HepG2 (cell line): ENCODE measurements around the gene NKX2-3. TPM values are rescaled to one million over a fixed set of nuclear protein-coding genes. Genes with fewer than 3 reads are reported as not detected.

Experiments used
- ATAC-seq: fragments of 200-7000 bp; cut with Tn5 transposase; 3 replicates; pipeline ENCODE4 v1.9.1; 2020; ENCODE audit warnings: mild to moderate bottlenecking, moderate library complexity
- BruUV-seq: library from RNA; stranded (reverse); fragments of 400-500 nt; replicated peaks from 2 replicates; lab custom pipeline; 2021; lab: Mats Ljungman, UMichigan
- CTCF ChIA-PET: fragments of 300-600 bp; formaldehyde crosslinking; extraction: SDS; loops from one replicate; lab custom pipeline; 2021; ENCODE audit warnings: low total read pairs, inconsistent platforms, low intra/inter-chr PET ratio; lab: Yijun Ruan, JAX
- POLR2A ChIA-PET: fragments of 350-600 bp; sonication (Branson Sonifier 250); formaldehyde crosslinking; loops from one replicate; lab custom pipeline; 2020; ENCODE audit warnings: antibody characterized with exemption, inconsistent platforms; lab: Yijun Ruan, JAX
- DNase-seq: peaks from one replicate; pipeline ENCODE4 v3.0.0-alpha.2; 2015; ENCODE audit warnings: low spot score
- FAIRE-seq: peaks from 3 replicates; lab custom pipeline; 2011; peaks lifted over from hg19 to GRCh38; lab: Jason Lieb, UNC
- H2AFZ ChIP-seq: one replicate; pipeline ENCODE4 v1.6.1; 2011; ENCODE audit warnings: low read length, inconsistent platforms
- H3K27ac ChIP-seq: fragments of 300-600 bp; 3 replicates; pipeline ENCODE4 v1.8.0; 2011; ENCODE audit warnings: mixed run types, mild to moderate bottlenecking, mixed read lengths, low read length, inconsistent platforms; ENCODE audit not compliant: insufficient read depth; ENCODE audit errors: extremely low read length
- H3K27me3 ChIP-seq, 2 experiments: fragments of 200-600 bp in 1 of 2; 2 replicates in 1 of 2; 3 replicates in 1 of 2; pipeline versions ENCODE4 v1.6.0 to v1.8.0; 2011; ENCODE audit warnings: low read length in 2 of 2, mild to moderate bottlenecking in 2 of 2, moderate library complexity in 2 of 2, inconsistent platforms in 1 of 2; ENCODE audit not compliant: insufficient read depth in 2 of 2, control insufficient read depth in 1 of 2
- H3K36me3 ChIP-seq, 2 experiments: fragments of 200-600 bp in 1 of 2; replicated peaks in 1 of 2; 2 replicates in 1 of 2; 3 replicates in 1 of 2; pipeline versions ENCODE4 v1.5.1 to v1.8.0; 2011; ENCODE audit warnings: low read length in 2 of 2, inconsistent platforms in 1 of 2; ENCODE audit not compliant: insufficient read depth in 2 of 2, control insufficient read depth in 1 of 2
- H3K4me1 ChIP-seq: 2 replicates; pipeline ENCODE4 v1.5.1; 2012; ENCODE audit warnings: low read length, inconsistent platforms; ENCODE audit not compliant: insufficient read depth
- H3K4me2 ChIP-seq: 2 replicates; pipeline ENCODE4 v1.6.0; 2011; ENCODE audit warnings: low read depth, low read length, inconsistent platforms
- H3K4me3 ChIP-seq, 3 experiments: fragments of 200-600 bp in 1 of 3; sonication (generic), shearing (Covaris generic) in 1 of 3; replicated peaks in 1 of 3; 2 replicates each; pipeline ENCODE4 v1.5.1; 2011 to 2016; ENCODE audit warnings: low read length in 3 of 3, inconsistent platforms in 2 of 3, low read depth in 2 of 3, mild to moderate bottlenecking in 2 of 3, control low read depth in 1 of 3, mixed read lengths in 1 of 3; ENCODE audit not compliant: insufficient read depth in 1 of 3
- H3K79me2 ChIP-seq: one replicate; pipeline ENCODE4 v1.6.1; 2011; ENCODE audit warnings: low read length, inconsistent platforms; ENCODE audit not compliant: insufficient read depth
- H3K9ac ChIP-seq: 2 replicates; pipeline ENCODE4 v1.6.0; 2011; ENCODE audit warnings: mild to moderate bottlenecking, low read depth, low read length, inconsistent platforms; ENCODE audit not compliant: insufficient read depth
- H3K9me3 ChIP-seq: 2 replicates; pipeline ENCODE4 v1.5.1; 2012; ENCODE audit warnings: mild to moderate bottlenecking, low read length
- H4K20me1 ChIP-seq: 2 replicates; pipeline ENCODE4 v1.6.0; 2011; ENCODE audit warnings: inconsistent platforms, mild to moderate bottlenecking, low read length, moderate library complexity; ENCODE audit not compliant: insufficient read depth
- HOXA9 ChIP-seq: sonication (generic); formaldehyde crosslinking; IDR thresholded peaks from 2 replicates; pipeline ENCODE4 v1.8.1; 2022; ENCODE audit warnings: missing genetic modification reagents, mild to moderate bottlenecking, moderate library complexity, borderline replicate concordance
- KLF12 ChIP-seq: sonication (generic); formaldehyde crosslinking; IDR thresholded peaks from 2 replicates; pipeline ENCODE4 v1.4.0; 2020; ENCODE audit warnings: missing genetic modification reagents, borderline replicate concordance
- PTBP1 ChIP-seq: fragments of 200-400 bp; formaldehyde crosslinking; IDR thresholded peaks from 2 replicates; pipeline ENCODE4 v1.6.1; 2018; ENCODE audit warnings: low read length, low read depth; ENCODE audit not compliant: poor library complexity, severe bottlenecking
- SSRP1 ChIP-seq: IDR thresholded peaks from 2 replicates; pipeline ENCODE4 v1.6.1; 2016; ENCODE audit warnings: control low read depth
- TOPORS ChIP-seq: sonication (generic); formaldehyde crosslinking; IDR thresholded peaks from 2 replicates; pipeline ENCODE4 v1.8.0; 2023; ENCODE audit warnings: mild to moderate bottlenecking, missing genetic modification reagents
- ZNF326 ChIP-seq: sonication (generic); formaldehyde crosslinking; IDR thresholded peaks from 2 replicates; pipeline ENCODE4 v1.4.0; 2020; ENCODE audit warnings: missing genetic modification reagents, borderline replicate concordance
- ZNF772 ChIP-seq: sonication (generic); formaldehyde crosslinking; IDR thresholded peaks from 2 replicates; pipeline ENCODE4 v1.5.0; 2020; ENCODE audit warnings: mild to moderate bottlenecking, missing genetic modification reagents
- ZNF841 ChIP-seq: sonication (generic); formaldehyde crosslinking; IDR thresholded peaks from 2 replicates; pipeline ENCODE4 v1.8.1; 2023; ENCODE audit warnings: missing genetic modification reagents, borderline replicate concordance
- WGBS: methylation state at CpG from one replicate; pipeline ENCODE4 v1.1.6; 2017; ENCODE audit warnings: low lambda C conversion rate; 5-methylcytosine and 5-hydroxymethylcytosine counted together
- in situ Hi-C: cut with HindIII; loops from 2 replicates; pipeline ENCODE4 v1.10.0; 2017; ENCODE audit warnings: low pct_unique_long_range_greater_than_20kb; ENCODE audit not compliant: extremely low pct_ligation_motif_present
- intact Hi-C: fragments of 100-400 bp; cut with micrococcal nuclease; formaldehyde crosslinking; loops from one replicate; pipeline ENCODE4 v1.10.0; 2022; ENCODE audit not compliant: unreplicated experiment
- polyA plus RNA-seq, 8 experiments: library from polyadenylated mRNA; depleted of rRNA in 3 of 8; stranded (reverse) in 7 of 8; unstranded in 1 of 8; fragments of >200 nt; fragmentation: Illumina TruSeq in 4 of 8; extraction: Trizol in 4 of 8; gene quantifications; 2 replicates each; pipeline versions ENCODE4 v1.2.1 to v1.2.3, GENCODE V29; 2011 to 2016; ENCODE audit warnings: low read depth in 4 of 8, missing spikeins in 1 of 8, mixed read lengths in 1 of 8; ENCODE audit not compliant: insufficient read depth in 1 of 8
- total RNA-seq, 5 experiments: library from RNA; depleted of rRNA; stranded (reverse); fragments of >200 nt; fragmentation: Illumina TruSeq; extraction: Trizol; gene quantifications; 2 replicates each; pipeline ENCODE4 v1.2.3, GENCODE V29; 2016; ENCODE audit warnings: low read depth in 1 of 5
- TF ChIP-seq, protein P1 (sequence below): sonication (generic); formaldehyde crosslinking; IDR thresholded peaks from 2 replicates; pipeline ENCODE4 v1.8.1; 2023; ENCODE audit warnings: mild to moderate bottlenecking, missing genetic modification reagents, borderline replicate concordance
- TF ChIP-seq, protein P2 (sequence below): sonication (generic); formaldehyde crosslinking; IDR thresholded peaks from 2 replicates; pipeline ENCODE4 v1.4.0; 2020; ENCODE audit warnings: missing genetic modification reagents, borderline replicate concordance

NKX2-3 gene
- total and polyA plus RNA-seq, 2 of the 13 experiments (the other 11 are each of a cell fraction or from before 2014, with no cell fraction given), result not detected

DNA sequence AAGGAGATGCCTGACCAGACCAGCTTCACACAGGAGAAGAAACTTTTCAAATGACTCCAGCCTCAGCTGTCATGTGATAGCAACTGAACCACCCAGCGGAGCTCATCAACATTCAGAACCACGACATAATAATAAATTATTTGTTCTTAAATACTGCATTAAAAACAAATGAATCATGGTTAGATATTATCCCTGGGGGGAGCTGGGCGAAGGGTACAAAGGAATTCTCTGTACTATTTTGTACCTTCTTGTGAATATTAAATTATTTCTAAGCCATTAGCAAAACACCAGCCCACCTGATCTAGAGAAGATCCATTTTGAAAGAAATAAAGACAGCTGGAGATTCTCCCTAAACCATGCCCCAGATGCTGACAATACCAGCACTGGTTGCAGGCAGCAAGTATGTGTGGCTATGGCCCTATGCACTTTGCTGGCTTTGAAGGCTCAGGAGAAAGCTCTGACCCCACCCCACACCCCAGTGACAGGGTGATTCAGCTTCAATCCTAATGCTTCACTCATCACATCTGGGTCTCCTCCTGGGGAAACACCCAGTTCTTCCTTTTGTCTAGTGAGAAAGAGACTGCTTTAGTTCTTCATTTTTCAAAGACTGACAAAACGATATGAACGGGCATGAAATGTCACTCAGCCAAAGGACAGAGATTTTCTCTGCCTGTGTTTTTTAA lies 45.5 kb upstream of the NKX2-3 start:
- Histone ChIP-seq H3K27ac (no peak overlapping the region), H3K36me3 (no peaks in the 10 kb centered on the region), H2AFZ (no peak overlapping the region), H4K20me1 (no peaks in the 10 kb centered on the region), H3K4me3 (no peak overlapping the region), H3K4me1 (peaks cover 5% of the 10 kb centered on the region; the same call in 1 of the 2 replicates), H3K4me2 (no peak overlapping the region), H3K9me3 (no peaks in the 10 kb centered on the region), H3K27me3 (peaks cover 0 to 37% of the 10 kb centered on the region in 2 experiments; a peak in 3 of 5 replicates), H3K79me2 (no peaks in the 10 kb centered on the region), H3K9ac (no peak overlapping the region)
- POLR2A ChIA-PET, result no interaction called here
- intact Hi-C loops (no loop called here), in situ Hi-C loops (loop anchor here (5.0 kb wide), 1 partner anchor 65 kb away; no protein-coding TSS in a partner anchor)
- FAIRE-seq (no peak), DNase-seq (no peak), ATAC-seq (no peak)
- WGBS, result under 1% methylated on average over 5 of the region's 5 CpGs
- BruUV-seq, result no TSS peak
- CTCF ChIA-PET, result no interaction called here
- no peak for TF ChIP-seq KLF12 (CRISPR knock-in tag)
- TF ChIP-seq, protein P1, sequence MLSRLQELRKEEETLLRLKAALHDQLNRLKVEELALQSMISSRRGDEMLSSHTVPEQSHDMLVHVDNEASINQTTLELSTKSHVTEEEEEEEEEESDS, result no peak
- TF ChIP-seq, protein P2, sequence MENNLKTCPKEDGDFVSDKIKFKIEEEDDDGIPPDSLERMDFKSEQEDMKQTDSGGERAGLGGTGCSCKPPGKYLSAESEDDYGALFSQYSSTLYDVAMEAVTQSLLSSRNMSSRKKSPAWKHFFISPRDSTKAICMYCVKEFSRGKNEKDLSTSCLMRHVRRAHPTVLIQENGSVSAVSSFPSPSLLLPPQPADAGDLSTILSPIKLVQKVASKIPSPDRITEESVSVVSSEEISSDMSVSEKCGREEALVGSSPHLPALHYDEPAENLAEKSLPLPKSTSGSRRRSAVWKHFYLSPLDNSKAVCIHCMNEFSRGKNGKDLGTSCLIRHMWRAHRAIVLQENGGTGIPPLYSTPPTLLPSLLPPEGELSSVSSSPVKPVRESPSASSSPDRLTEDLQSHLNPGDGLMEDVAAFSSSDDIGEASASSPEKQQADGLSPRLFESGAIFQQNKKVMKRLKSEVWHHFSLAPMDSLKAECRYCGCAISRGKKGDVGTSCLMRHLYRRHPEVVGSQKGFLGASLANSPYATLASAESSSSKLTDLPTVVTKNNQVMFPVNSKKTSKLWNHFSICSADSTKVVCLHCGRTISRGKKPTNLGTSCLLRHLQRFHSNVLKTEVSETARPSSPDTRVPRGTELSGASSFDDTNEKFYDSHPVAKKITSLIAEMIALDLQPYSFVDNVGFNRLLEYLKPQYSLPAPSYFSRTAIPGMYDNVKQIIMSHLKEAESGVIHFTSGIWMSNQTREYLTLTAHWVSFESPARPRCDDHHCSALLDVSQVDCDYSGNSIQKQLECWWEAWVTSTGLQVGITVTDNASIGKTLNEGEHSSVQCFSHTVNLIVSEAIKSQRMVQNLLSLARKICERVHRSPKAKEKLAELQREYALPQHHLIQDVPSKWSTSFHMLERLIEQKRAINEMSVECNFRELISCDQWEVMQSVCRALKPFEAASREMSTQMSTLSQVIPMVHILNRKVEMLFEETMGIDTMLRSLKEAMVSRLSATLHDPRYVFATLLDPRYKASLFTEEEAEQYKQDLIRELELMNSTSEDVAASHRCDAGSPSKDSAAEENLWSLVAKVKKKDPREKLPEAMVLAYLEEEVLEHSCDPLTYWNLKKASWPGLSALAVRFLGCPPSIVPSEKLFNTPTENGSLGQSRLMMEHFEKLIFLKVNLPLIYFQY (CRISPR knock-in tag), result no peak
- TF ChIP-seq ZNF772, result no peak
- TF ChIP-seq HOXA9 (CRISPR knock-in tag), result no peak
- TF ChIP-seq SSRP1 (CRISPR knock-in tag), result no peak
- no peak for TF ChIP-seq ZNF326
- no peak for TF ChIP-seq PTBP1
- TF ChIP-seq ZNF841 (CRISPR knock-in tag), result no peak
- no peak for TF ChIP-seq TOPORS (CRISPR knock-in tag)
